MM.1S (cell line): ENCODE data around the gene NRG2.

ENCODE experiments used
- EZH2 ChIP-seq: fragments of 300-600 bp; sonication (generic); optimal IDR thresholded peaks from 2 replicates; pipeline ENCODE3; 2017; ENCODE audit warnings: low read depth, mild to moderate bottlenecking, antibody characterized with exemption, low read length, mixed read lengths
- EZH2phosphoT487 ChIP-seq: fragments of 300-600 bp; sonication (generic); IDR thresholded peaks from 2 replicates; pipeline ENCODE4 v1.6.1; 2018; ENCODE audit warnings: antibody characterized with exemption, low read length
- TF ChIP-seq, protein P1 (sequence below): fragments of 300-600 bp; sonication (generic); IDR thresholded peaks from 2 replicates; pipeline ENCODE4 v1.5.1; 2016; ENCODE audit warnings: antibody characterized with exemption, low read length, mixed read lengths

DNA sequence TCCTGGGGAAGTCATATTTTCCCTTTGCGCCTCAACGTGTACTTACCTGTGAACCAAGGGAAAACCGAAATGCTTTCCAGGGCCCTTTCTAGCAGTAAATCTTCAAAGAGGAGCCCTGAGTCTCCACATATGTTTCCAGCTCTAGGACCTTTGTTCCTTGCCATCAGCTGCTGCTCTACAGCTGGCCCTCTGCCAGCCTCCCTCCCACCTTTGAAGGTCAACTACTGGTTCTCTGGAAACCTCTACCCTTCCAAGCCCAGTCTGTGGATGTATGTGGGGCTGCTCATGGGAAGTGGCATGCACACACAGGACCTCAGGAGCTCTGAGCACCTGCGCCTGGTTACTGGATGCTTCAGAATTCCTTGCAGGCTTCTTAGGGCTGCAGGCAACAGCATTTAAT, 130.3 kb downstream of the NRG2 start:
- TF ChIP-seq, protein P1, sequence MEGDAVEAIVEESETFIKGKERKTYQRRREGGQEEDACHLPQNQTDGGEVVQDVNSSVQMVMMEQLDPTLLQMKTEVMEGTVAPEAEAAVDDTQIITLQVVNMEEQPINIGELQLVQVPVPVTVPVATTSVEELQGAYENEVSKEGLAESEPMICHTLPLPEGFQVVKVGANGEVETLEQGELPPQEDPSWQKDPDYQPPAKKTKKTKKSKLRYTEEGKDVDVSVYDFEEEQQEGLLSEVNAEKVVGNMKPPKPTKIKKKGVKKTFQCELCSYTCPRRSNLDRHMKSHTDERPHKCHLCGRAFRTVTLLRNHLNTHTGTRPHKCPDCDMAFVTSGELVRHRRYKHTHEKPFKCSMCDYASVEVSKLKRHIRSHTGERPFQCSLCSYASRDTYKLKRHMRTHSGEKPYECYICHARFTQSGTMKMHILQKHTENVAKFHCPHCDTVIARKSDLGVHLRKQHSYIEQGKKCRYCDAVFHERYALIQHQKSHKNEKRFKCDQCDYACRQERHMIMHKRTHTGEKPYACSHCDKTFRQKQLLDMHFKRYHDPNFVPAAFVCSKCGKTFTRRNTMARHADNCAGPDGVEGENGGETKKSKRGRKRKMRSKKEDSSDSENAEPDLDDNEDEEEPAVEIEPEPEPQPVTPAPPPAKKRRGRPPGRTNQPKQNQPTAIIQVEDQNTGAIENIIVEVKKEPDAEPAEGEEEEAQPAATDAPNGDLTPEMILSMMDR: no peak
- TF ChIP-seq EZH2: no peak
- TF ChIP-seq EZH2phosphoT487: no peak
